SK-N-MC (cell line): ENCODE results near the gene CGB8.
"Not testable (repeated sequence)": the region's sequence is repeated elsewhere in the genome, so short reads cannot be mapped to it uniquely, and the experiment has no call there.

ENCODE experiments used
- EZH2 ChIP-seq: fragments of 200-600 bp; sonication (generic); IDR thresholded peaks from one replicate; pipeline ENCODE4 v1.6.1; 2017; ENCODE audit warnings: antibody characterized with exemption
- FOXP2 ChIP-seq: optimal IDR thresholded peaks from 2 replicates; pipeline ENCODE3; 2011; ENCODE audit warnings: mild to moderate bottlenecking, moderate library complexity; ENCODE audit not compliant: insufficient read depth; ENCODE audit errors: extremely low read length, control extremely low read depth
- POLR2AphosphoS5 ChIP-seq: IDR thresholded peaks from 2 replicates; pipeline ENCODE4 v1.6.1; 2012; ENCODE audit warnings: mild to moderate bottlenecking, low read depth, low read length, borderline replicate concordance

DNA sequence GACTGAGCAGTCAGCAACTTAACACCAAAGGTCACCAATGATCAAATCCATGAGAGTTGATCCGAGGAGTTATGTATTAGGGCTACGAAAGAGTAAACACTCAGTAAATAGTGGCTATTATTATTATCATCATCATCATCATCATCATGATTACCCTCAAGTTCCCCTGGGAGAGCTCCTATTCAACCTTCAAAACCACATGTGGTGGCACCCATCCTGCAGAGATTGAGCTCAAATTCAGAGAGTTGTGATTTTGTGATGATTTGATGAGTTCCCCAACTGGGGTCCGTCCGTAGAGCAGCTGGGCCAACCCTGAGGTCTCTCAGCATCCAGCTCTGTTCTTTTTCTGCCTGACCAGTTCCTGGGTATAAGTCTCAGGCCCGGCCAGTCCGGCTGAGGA, 23.8 kb downstream of the CGB8 start:
- not testable (repeated sequence) for TF ChIP-seq POLR2AphosphoS5, EZH2, FOXP2
